WI38 (cell line): ENCODE data around the gene NDST4.

Experiments used
- H3K4me3 ChIP-seq: 2 replicates; pipeline ENCODE4 v1.5.1; 2011; ENCODE audit warnings: low read depth, mild to moderate bottlenecking, control low read depth, low read length
- CTCF ChIP-seq: IDR thresholded peaks from 2 replicates; pipeline ENCODE4 v1.5.1; 2012; ENCODE audit warnings: low read depth, mild to moderate bottlenecking, control low read depth, low read length

NDST4 gene

GRCh38 chr4:114860786-114861185 lies 252.6 kb downstream of the NDST4 start:
- no peak overlapping the region for H3K4me3 ChIP-seq
- no peak for TF ChIP-seq CTCF

- TF ChIP-seq CTCF: no peak
- H3K4me3 ChIP-seq: no peak overlapping the region
Measured at GRCh38 chr4:114857831-114858230, 255.6 kb downstream of the NDST4 start.

DNA sequence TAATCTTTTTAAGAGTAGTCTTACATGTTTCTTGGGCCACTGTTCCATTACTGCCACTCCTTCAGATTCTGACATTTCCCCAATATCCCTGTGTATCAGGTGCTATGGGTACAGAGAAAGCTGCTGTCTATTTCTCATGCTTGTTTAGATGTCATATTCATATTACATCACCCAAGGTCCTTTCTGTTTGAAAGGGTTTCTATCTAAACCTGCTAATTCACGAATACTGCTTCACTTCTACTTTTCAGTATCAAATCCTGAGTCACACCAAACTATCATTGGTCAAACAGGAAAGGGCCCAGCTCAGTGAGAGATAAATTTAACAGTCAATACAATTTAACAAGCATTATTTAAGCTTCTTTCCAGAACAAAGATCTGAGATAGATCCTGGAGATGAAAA lies 273.4 kb downstream of the NDST4 start:
- no peak overlapping the region for H3K4me3 ChIP-seq
- no peak for TF ChIP-seq CTCF

DNA sequence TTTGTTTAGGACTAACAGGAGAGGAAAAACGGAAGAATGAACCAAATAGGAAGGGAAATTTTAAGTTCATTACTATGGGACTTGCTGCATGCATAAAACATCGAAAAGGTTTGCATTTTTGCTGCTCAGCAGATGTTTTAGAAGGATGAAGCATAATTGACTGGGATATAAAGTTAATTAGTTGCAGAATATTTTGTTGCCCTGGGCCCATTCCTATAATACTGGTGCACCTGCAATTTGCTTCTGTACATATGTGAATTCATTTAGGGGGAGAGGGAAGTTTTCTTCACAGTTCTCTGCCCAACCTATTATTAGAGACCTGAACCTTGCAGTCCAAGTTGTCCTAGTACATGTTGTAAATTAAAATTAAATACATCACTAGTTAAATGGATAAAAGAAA lies 282.8 kb downstream of the NDST4 start:
- H3K4me3 ChIP-seq: no peak overlapping the region
- no peak for TF ChIP-seq CTCF

DNA sequence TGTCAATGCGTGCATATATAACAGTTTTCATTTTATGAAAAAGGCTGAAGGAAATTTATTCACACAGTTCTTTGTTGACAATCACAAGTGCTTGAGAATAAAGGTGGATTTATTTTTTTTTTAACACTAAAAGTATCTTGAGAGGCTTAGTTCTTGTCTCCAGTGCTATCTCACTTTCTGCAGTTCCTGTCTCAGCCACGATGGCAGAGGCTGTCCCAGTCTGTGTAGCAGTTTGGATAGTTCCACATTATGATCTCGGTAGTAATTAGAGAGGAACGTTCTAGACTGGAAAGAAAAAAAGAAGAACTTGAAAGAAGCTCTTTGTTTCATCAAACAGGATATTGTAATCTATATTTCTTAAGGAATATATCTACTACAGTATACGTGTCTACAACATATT lies 285.8 kb downstream of the NDST4 start:
- TF ChIP-seq CTCF: no peak
- H3K4me3 ChIP-seq: no peak overlapping the region

- TF ChIP-seq CTCF: no peak
- no peak overlapping the region for H3K4me3 ChIP-seq
Measured at GRCh38 chr4:114815760-114816159, 297.7 kb downstream of the NDST4 start.

- H3K4me3 ChIP-seq: no peak overlapping the region
- TF ChIP-seq CTCF: no peak
Measured at GRCh38 chr4:114813961-114814360, 299.5 kb downstream of the NDST4 start.
